Loucy (cell line): ENCODE measurements around the gene CNTFR.
A peak's percentile ranks its signal among the peaks of the same experiment; 100 is the strongest.

ENCODE experiments used
- H2AFZ ChIP-seq: fragments of 200-600 bp; sonication (generic); 2 replicates; pipeline ENCODE4 v1.6.0; 2016; ENCODE audit warnings: antibody characterized with exemption, mild to moderate bottlenecking, low read length, moderate library complexity
- H3F3A ChIP-seq: fragments of 200-600 bp; 2 replicates; pipeline ENCODE4 v1.6.0; 2016; ENCODE audit warnings: antibody characterized with exemption, low read depth, mild to moderate bottlenecking
- H3K27me3 ChIP-seq: fragments of 200-600 bp; sonication (generic); 2 replicates; pipeline ENCODE4 v1.6.1; 2014; ENCODE audit warnings: low read length, mild to moderate bottlenecking; ENCODE audit not compliant: insufficient read depth, poor library complexity, severe bottlenecking
- H3K36me3 ChIP-seq: fragments of 200-600 bp; sonication (generic); 2 replicates; pipeline ENCODE4 v1.6.1; 2016; ENCODE audit warnings: low read length; ENCODE audit not compliant: insufficient read depth
- H3K4me1 ChIP-seq: fragments of 200-600 bp; sonication (generic); 2 replicates; pipeline ENCODE4 v1.5.1; 2014; ENCODE audit warnings: low read length, mild to moderate bottlenecking; ENCODE audit not compliant: insufficient read depth, poor library complexity, severe bottlenecking
- H3K4me2 ChIP-seq: fragments of 200-600 bp; sonication (generic); 2 replicates; pipeline ENCODE4 v1.6.0; 2014; ENCODE audit warnings: antibody characterized with exemption, low read length, low read depth, mild to moderate bottlenecking; ENCODE audit not compliant: poor library complexity, severe bottlenecking
- H3K4me3 ChIP-seq: fragments of 200-600 bp; sonication (generic); 2 replicates; pipeline ENCODE4 v1.5.1; 2014; ENCODE audit warnings: low read length, mild to moderate bottlenecking, mixed read lengths; ENCODE audit not compliant: poor library complexity, severe bottlenecking
- H3K79me2 ChIP-seq: fragments of 200-600 bp; sonication (generic); 2 replicates; pipeline ENCODE4 v1.6.1; 2014; ENCODE audit warnings: low read length; ENCODE audit not compliant: insufficient read depth
- H3K9ac ChIP-seq: fragments of 200-600 bp; sonication (generic); 2 replicates; pipeline ENCODE4 v1.6.0; 2014; ENCODE audit warnings: mild to moderate bottlenecking, low read depth, low read length, moderate library complexity; ENCODE audit not compliant: poor library complexity, severe bottlenecking
- H3K9me2 ChIP-seq: fragments of 200-600 bp; sonication (generic); replicated peaks from 2 replicates; pipeline ENCODE4 v1.6.1; 2016; ENCODE audit warnings: low read depth, low read length, mixed read lengths
- H3K9me3 ChIP-seq: fragments of 200-600 bp; sonication (generic); 2 replicates; pipeline ENCODE4 v1.6.1; 2014; ENCODE audit warnings: mild to moderate bottlenecking, antibody characterized with exemption, low read length, low read depth; ENCODE audit not compliant: insufficient read depth
- H4K20me1 ChIP-seq: fragments of 200-600 bp; sonication (generic); 2 replicates; pipeline ENCODE4 v1.6.0; 2014; ENCODE audit warnings: antibody characterized with exemption, low read length, mild to moderate bottlenecking; ENCODE audit not compliant: insufficient read depth, poor library complexity, severe bottlenecking
- CTCF ChIP-seq: fragments of 200-600 bp; sonication (generic); conservative IDR thresholded peaks from 2 replicates; pipeline ENCODE4 v1.5.1; 2014; ENCODE audit warnings: mild to moderate bottlenecking, antibody characterized with exemption, low read length
- EZH2phosphoT487 ChIP-seq: fragments of 200-600 bp; IDR thresholded peaks from 2 replicates; pipeline ENCODE4 v1.6.1; 2018; ENCODE audit warnings: antibody characterized with exemption, mild to moderate bottlenecking, moderate library complexity, borderline replicate concordance

CNTFR gene

GRCh38 chr9:34603610-34604231, 14.2 kb upstream of the CNTFR start:
- Histone ChIP-seq H3K36me3 (no peaks in the 10 kb centered on the region), H3K4me2 (no peak overlapping the region), H3F3A (no peaks in the 10 kb centered on the region), H3K9me3 (no peaks in the 10 kb centered on the region), H2AFZ (no peak overlapping the region), H3K4me3 (no peak overlapping the region), H3K27me3 (no peaks in the 10 kb centered on the region), H3K4me1 (no peaks in the 10 kb centered on the region), H4K20me1 (no peaks in the 10 kb centered on the region), H3K9me2 (no peaks in the 10 kb centered on the region), H3K79me2 (no peaks in the 10 kb centered on the region), H3K9ac (no peak overlapping the region)
- TF ChIP-seq CTCF (peak; percentile 95), EZH2phosphoT487 (no peak)

GRCh38 chr9:34601937-34602573, 12.5 kb upstream of the CNTFR start:
- Histone ChIP-seq H3K9me3 (no peaks in the 10 kb centered on the region), H3K4me2 (no peak overlapping the region), H3K27me3 (no peaks in the 10 kb centered on the region), H3K9me2 (no peaks in the 10 kb centered on the region), H3K36me3 (no peaks in the 10 kb centered on the region), H3K4me3 (no peak overlapping the region), H3K79me2 (no peaks in the 10 kb centered on the region), H3F3A (no peaks in the 10 kb centered on the region), H2AFZ (no peak overlapping the region), H3K9ac (no peak overlapping the region), H4K20me1 (no peaks in the 10 kb centered on the region), H3K4me1 (no peaks in the 10 kb centered on the region)
- TF ChIP-seq CTCF: no peak
- no peak for TF ChIP-seq EZH2phosphoT487

- Histone ChIP-seq H3K36me3 (no peaks in the 10 kb centered on the region), H2AFZ (no peak overlapping the region), H3K9ac (no peak overlapping the region), H3K79me2 (no peaks in the 10 kb centered on the region), H3F3A (no peaks in the 10 kb centered on the region), H3K4me1 (no peaks in the 10 kb centered on the region), H3K4me3 (no peak overlapping the region), H4K20me1 (no peaks in the 10 kb centered on the region), H3K4me2 (no peak overlapping the region), H3K9me2 (no peaks in the 10 kb centered on the region), H3K27me3 (no peaks in the 10 kb centered on the region), H3K9me3 (no peaks in the 10 kb centered on the region)
- TF ChIP-seq CTCF: no peak
- no peak for TF ChIP-seq EZH2phosphoT487
These were observed 11.4 kb upstream of the CNTFR start for GRCh38 chr9:34600908-34601307.
